ENCODE data around the gene MAGIX.

The MAGIX gene

DNA sequence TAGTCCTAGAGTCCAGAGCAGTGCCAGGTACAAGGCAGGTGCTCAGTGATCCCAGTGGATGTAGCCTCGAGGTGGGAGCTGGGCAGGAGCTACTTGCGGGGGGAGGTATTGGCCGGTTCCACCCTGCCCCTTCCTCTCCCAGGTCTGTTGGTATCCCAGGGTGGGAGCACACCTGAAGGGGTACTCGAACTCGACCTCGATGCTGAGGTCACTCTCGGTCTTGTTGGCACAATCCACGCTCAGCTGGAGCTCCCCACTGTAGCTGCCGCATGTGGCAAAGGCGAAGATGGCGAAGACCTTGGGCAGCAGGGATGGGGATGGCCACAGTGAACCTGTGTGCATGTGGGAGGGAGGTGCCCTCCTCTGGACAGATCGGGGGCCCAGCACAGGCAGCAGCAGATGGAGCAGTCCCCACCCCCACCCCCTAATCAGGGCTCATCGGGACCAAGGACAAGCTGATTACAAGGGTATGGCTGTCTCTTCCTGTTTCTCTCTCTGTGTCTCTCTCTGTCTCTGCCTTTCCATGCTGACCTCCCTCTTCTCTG is 35.1 kb downstream of the MAGIX start:
- intact Hi-C loops (cut with DNase I) = no loop called here
- DNase-seq = no peak

DNA sequence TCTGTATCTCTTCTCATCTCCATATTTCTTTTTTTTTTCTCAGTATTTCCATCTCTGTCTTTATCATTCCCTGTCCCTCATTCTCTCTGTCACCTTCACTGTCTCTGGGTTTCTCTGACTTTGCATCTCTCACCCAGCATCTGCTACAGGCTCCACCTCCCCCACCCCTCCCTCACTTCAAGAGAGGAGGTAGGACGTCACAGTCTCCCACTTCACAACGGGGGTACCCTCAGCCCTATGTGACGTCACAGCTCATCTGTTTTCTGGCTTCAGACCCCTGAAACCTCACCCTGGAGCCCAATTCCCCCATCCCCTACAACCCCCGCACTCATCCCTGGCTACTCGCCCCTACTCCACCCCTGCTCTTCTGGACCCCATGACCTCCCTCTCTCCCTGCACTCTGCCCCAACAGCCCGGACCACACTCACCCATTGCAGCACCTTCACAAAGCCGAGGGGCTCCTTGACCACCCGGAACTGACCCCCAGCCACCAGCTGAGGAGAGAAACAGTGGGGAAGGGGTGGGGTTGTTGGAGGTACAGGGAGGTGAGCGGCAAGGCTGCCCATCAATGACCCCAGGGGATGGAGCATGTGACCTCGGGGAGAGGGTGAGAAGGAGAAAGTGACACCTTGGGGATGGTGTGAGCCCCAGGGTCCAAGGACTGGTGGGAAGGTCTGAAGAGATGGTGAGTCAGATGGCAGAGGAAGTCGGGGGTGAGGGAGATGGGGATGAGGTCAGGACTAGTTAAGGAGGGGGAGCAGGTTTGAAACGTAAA is 36.2 kb downstream of the MAGIX start:
- intact Hi-C loops (cut with DNase I) = no loop called here
- DNase-seq = peak in 1 of 42 donors; percentile 24

DNA sequence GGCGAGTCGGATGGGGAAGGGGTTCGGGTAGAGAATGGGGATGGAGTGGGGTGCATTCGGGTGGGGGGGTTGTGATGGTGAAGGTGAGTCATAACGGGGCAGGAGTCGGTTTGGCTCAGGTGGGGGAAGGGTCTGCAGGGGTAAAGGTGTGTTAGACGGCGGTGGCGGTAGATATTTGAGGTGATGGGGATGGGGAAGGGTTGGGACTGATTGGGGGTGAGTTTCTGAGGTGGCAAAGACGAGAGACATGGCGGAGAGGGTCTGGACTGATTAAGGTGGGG is 36.7 kb downstream of the MAGIX start:
- DNase-seq = peak in 1 of 42 donors; percentile 12
- intact Hi-C loops (cut with DNase I) = no loop called here

DNA sequence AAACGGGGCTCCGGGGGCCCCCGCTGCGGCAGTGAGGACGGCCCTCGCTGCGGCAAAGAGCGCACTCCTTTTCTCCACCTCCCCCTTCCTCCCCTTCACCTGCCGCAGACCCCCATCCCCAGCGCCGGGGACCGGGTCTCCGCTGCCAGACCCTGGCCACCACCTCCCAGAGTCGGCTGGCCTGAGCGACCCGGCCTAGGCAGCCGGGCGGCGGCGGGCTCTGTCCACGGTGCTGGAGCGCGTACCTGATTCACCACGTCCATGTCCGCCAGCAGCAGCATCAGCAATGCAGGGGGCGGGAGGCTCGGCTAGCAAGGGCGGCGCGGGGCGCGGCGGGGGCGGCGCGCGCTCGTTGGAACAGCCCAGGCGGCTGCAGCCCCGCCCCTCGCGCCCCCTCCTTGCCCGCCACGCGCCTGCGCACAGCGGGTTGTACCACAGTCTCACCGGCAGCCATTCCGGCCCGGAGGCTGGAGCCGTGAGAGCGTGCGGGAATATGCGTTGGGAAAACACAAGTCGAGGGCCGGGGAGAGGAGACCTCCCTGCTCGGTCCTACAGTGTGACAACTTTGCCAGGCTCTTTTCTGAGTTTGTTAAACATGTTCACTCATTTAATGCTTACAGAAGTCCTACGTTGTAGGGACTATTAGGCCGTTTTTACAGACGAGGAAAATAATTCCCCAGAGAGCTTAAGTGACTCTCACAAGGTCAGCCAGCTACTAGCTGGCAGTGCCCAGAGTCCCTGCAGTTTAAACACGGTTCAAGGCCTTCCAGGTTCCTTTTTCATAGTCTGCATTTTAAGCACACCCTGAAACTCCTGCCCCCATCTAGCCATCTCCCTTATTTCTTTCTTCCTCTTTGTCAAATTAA is 37.6 kb downstream of the MAGIX start, which contains the start of gene SYP:
SYP (minus strand) TSS at position 288 of the 866 bp plus-strand sequence; CDS start at position 281, 7 bp downstream.
- intact Hi-C loops (cut with DNase I) = loop anchor here (5.0 kb wide), 1 partner anchor 67 kb away; the partner anchor contains the start of gene PPP1R3F
- peak; percentile 73 to 95 (median 89) for DNase-seq

DNA sequence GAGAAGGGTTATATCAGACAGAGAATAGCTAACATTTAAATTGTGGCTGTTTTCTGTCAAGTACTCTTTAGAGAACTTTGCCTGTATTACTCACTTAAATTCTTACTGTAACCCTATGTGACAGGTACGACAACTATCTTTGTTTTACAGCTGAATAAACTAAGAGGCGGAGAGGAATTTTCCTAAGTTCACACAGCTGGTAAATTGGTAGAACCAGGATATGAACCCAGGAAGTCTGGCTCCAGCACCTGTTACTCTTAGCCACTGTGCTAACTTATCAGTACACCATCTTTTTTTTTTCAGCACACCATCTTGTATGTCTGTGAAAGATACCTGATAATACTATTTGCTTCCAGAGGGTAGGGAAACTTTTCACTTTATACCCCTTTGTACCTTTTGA is 39.5 kb downstream of the MAGIX start:
- DNase-seq = no peak
- intact Hi-C loops (cut with DNase I) = loop anchor here (5.0 kb wide), 1 partner anchor 65 kb away; the partner anchor contains the start of gene PPP1R3F

DNA sequence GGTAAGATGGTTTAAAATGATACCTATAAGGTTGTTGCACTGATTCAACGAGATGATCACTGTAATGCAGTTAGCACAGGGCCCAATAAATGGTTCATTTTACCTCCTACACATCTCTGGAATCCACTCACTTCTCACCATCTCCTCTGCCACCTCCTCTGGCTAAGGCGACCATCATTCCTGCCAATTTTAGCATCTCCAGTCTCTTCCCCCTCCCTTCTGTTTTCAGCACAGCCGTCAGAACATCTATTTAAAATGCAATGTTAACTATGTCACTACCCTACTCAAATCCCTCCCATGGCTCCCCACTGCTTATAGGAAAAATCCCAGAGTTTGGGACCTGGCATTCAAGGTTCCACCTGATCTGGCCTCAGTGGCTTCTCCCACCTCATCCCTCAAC is 41.0 kb downstream of the MAGIX start:
- DNase-seq = peak in 1 of 42 donors; percentile 41
- intact Hi-C loops (cut with DNase I) = loop anchor here (5.0 kb wide), 1 partner anchor 64 kb away; the partner anchor contains the start of gene PPP1R3F

DNA sequence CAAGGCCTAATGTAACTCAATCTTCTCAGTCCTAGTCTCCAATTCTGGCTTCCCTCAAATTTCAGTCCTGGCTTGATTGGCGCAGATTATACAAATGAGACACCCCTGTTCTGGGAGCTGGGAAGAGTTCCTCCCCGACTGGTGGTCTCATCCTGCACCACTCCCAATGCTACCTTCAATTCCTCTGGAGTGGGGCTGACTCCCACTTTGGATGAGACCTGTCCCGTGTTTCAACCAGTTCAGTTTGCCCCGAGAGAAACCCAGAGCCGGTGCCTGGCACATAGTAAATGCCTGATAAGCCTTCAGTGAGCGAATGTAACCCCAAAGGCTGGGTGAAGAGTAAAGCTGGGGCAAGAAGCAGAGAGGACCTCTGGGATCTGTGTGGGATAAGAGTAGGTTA is 41.5 kb downstream of the MAGIX start:
- DNase-seq = peak in 1 of 42 donors; percentile 14
- intact Hi-C loops (cut with DNase I) = loop anchor here (5.0 kb wide), 1 partner anchor 63 kb away; the partner anchor contains the start of gene PPP1R3F

DNA sequence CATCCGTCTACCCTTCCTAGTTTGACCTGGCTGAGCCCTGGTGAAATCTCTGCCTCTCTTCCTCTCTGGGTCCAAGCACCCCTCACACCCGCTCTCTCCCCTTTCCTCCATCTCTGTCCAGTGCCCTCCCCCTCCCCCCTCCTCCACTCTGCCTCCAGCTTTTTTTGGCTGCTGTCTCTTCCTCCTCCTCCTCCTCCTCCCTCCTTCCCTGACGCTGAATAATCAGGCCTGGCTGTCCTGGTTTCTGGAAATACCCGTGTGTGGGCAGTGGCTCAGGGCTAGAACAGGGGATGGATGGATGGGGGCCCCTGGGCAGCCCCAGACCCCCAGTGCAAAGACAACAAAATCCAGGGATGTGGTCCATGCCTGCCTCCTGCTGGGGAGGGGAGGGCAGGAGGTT is 42.2 kb downstream of the MAGIX start:
- intact Hi-C loops (cut with DNase I) = loop anchor here (5.0 kb wide), 1 partner anchor 63 kb away; the partner anchor contains the start of gene PPP1R3F
- peak in 3 of 42 donors; percentile 14 to 60 (median 27) for DNase-seq

DNA sequence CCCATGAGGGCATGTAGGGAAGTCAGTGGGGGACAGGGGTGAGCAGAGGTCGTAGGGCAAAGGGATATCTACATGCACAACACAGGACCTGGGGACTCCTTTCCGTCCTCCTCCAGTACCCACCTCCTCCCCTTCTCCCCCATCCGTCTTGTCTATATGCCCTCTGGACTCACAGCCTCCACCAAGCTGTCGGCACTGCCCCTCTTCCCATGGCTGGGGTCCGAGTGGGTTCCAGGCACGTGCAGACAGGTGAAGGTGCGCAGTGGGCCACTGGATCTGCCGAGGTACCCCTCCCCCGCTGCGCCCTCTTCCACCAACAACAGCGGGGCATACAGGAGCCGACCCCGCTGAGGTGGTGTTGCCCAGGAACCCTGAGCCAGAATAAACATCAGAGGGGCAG is 42.9 kb downstream of the MAGIX start:
- intact Hi-C loops (cut with DNase I) = no loop called here
- DNase-seq = no peak

DNA sequence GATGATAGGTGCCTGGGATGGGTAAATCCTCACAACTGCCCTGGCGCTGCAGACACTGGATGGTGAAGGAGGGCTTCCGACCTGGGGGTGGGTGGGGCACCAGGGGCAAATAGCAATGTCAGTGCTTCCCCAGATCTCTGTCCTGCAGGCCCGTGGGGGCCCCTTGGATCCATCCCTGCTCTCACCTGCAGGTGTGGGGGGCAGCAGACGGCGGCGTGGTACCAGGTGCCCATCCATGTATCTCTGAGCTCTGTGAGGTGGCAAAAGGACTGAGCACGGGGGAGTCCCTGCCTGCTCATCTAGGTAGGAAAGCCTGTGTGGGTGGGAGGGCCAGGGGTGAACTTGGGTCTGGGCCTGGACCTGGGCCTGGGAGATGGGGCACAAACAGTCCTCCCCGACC is 44.0 kb downstream of the MAGIX start:
- peak in 1 of 42 donors; percentile 12 for DNase-seq
- intact Hi-C loops (cut with DNase I) = no loop called here

DNA sequence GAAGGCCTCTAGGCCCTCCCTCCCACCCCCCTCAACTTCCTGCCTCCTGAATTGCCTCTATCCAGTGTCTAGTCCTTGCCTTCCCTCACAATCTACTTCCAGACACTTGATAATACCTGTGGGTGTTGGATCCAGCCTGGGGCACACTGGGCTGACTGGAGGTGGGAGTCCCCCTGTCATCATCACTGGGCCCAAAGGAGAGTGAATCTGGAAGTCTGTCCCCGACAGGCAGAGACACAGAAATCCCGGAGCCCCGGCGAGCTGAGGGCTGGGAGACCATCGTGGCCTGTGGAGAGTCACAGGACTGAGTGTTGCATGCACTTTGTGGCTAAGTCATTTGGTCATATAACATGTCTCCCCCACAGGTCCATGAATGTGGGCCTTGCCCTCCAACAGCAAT is 45.8 kb downstream of the MAGIX start:
- DNase-seq = no peak
- intact Hi-C loops (cut with DNase I) = no loop called here

DNA sequence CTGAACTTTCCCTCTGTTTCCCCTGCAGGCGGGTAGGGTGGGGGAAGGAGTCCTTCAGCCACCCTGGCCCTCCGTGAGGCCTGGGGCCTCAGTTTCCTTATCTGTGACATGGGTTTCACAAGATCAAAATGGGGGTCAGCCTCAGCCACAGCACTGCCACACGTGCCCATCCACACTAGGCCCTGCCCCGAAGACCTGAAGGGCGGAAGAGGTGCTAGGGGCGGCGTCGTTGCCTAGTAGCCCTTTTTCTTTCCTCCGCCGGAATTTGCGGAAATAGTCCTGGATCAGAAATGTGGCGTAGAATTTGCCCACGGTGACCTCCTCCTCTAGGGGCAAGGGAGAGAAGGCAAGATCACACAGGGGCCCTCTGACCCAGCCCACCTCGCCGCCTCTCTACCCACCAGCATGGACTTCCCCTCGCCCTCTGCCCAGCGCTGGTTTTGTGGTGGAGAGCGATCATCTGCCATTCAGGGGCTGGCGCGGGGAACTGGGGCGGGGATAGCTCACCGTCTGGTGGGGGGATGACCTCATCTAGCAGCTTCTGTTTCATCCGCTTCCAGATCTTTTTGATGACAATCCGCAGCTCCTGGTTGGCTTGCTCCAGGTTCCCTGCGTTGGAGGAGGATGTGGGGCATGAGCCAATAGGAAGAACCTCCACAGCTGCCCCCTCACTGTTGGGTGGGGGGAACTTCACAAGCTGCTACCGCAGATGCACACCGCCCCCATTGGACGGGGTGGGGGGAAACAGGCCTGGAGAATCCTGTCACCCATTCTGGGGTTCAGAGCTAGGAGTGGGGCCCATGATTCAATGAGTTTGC is 47.1 kb downstream of the MAGIX start:
- DNase-seq = peak in 41 of 42 donors; percentile 27 to 87 (median 63)
- intact Hi-C loops (cut with DNase I) = no loop called here

DNA sequence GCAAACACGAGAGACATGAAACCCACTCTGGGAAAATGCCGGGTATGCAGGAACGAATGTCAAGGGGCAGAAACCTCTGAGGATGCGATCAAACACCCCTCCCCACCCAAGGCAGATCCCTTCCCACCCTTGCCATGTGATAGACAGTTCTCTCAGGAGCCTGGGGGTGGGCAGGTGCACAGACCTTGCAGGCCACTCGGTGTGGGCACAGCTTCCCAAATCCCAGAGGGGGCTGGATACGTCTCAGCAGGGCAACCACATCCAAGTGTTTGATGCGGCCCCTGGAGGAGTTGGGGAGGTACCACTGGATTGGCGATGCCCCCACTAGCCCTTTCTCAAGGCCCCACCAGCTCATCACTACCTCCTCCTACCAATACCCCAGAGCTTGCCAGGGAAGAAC is 47.8 kb downstream of the MAGIX start:
- DNase-seq = no peak
- intact Hi-C loops (cut with DNase I) = no loop called here

DNA sequence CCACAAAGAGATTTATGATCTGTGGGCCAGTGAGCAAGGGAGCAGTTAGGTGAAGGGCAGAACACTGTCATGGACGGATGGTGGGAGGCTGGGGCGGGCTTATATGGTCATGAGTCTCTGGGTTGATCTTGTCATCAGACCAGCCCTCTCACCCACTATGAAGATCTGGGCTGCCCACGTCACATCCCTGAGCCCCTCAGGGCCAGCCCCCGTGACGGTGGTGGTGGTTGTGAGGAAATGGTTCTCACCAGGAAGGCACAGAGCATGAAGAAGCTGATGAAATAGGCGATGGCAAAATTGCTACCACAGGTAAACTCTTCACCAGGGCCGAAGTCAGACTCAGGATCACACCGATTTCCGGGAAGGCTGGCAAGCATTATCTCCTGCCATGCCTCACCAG is 48.5 kb downstream of the MAGIX start:
- no peak for DNase-seq
- intact Hi-C loops (cut with DNase I) = no loop called here

DNA sequence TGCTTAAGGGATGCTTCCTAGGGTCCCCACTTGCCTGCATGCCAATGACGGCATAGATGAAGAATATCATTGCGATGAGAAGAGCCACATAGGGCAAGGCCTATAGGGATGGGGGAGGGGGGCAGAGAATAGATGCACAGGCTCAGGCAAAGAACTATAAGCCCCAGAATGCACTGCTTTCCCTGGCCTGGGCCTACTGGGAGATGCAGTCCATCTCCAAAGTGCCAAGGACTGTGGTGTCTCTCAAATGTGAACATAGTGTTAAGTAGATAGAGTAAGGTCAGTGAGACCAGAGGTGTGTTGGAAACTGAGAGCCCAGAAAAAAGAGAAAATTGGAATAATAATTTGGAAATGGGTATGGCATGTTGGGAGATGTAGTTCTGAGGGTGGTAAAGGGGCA is 49.7 kb downstream of the MAGIX start:
- intact Hi-C loops (cut with DNase I) = no loop called here
- no peak for DNase-seq

DNA sequence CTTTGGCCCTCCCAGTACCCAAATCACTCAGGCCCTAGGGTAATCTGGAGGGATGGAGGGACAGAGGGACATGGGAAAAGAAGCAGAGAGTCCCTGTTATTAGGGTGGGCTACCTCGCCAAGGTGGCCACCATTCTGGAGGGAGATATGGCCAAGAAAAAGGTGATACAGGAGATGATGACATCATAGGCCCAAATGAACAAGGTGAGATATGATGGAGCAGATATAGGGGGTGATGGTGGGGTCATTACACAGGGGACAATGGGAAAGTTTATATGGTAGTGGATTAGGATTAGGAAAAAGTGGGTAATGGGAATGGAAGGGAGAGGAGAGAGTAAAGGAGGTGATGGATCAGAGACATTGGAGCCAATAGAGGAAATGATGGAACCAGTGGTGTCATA is 50.3 kb downstream of the MAGIX start:
- DNase-seq = no peak
- intact Hi-C loops (cut with DNase I) = no loop called here

DNA sequence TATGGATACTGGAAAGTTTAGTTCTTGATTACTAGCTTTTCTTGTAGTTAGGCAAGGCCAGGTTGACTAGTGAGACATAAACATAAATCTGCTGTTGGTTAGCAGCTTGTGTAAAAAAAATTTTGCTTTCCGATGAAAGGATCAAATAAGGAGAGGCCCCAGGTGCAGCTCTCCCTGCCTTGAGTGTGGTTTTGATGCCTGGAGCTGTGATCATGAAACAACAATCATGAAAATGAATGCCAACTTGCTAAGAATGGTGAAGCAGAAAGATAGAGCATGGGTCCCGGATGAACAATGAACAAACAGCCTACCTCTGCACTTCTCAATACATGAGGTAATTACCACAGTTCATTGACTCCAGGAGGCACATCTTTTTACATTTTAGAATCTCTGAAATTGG is 51.9 kb downstream of the MAGIX start:
- intact Hi-C loops (cut with DNase I) = no loop called here
- no peak for DNase-seq

DNA sequence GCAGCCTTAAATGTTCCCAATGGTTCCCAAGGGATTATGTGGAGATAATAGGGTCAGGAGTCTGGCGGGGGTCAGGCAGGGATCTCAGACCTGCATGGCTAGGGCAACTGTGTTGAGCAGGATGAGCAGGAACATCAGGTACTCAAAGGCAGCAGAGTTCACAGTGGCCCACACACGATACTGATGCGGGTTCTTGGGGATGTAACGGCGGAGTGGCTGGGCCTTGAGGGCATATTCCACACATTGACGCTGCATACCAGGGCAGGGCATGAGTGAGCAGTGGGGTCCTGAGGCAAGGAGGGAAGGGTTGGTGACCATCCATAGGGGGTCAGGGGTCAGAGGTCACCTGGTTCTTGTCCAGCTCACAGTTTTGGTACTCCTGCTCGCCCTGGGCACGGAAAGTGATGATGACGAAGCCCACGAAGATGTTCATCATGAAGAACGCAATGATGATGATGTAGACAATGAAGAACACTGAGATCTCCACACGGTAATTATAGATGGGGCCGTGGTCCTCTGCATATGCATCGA is 52.5 kb downstream of the MAGIX start:
- intact Hi-C loops (cut with DNase I) = no loop called here

More for the DNA sequence above, 52.5 kb downstream of the MAGIX start:
- no peak for DNase-seq

Data from head of caudate nucleus (tissue), 42 donors.